Fibroblast of peridontal ligament (primary cell): ENCODE measurements around the gene SLC4A11.
"Not testable (repeated sequence)": the region's sequence is repeated elsewhere in the genome, so short reads cannot be mapped to it uniquely, and the experiment has no call there.

Experiments
- DNase-seq: peaks from one replicate; pipeline ENCODE4 v3.0.0-alpha.2; 2010; ENCODE audit errors: extremely low read depth

The SLC4A11 gene

GRCh38 chr20:3203315-3204123 is 35.5 kb downstream of the SLC4A11 start:
- DNase-seq = peak; percentile 24

GRCh38 chr20:3202965-3203314 is 36.0 kb downstream of the SLC4A11 start:
- DNase-seq = no peak

GRCh38 chr20:3199976-3200755 is 38.8 kb downstream of the SLC4A11 start:
- no peak for DNase-seq

- no peak for DNase-seq
These were observed 39.8 kb downstream of the SLC4A11 start for GRCh38 chr20:3199206-3199605.

- DNase-seq = no peak
These were observed 43.3 kb downstream of the SLC4A11 start for GRCh38 chr20:3195590-3196237.

- DNase-seq = no peak
These were observed 44.2 kb downstream of the SLC4A11 start for GRCh38 chr20:3194617-3195280.

GRCh38 chr20:3193806-3194616 is 45.0 kb downstream of the SLC4A11 start:
- DNase-seq = no peak

- no peak for DNase-seq
These were observed 46.6 kb downstream of the SLC4A11 start for GRCh38 chr20:3192226-3193015.

GRCh38 chr20:3190681-3191111 is 48.3 kb downstream of the SLC4A11 start:
- no peak for DNase-seq

- no peak for DNase-seq
These were observed 49.3 kb downstream of the SLC4A11 start for GRCh38 chr20:3189561-3190131.

GRCh38 chr20:3188823-3189413 is 50.1 kb downstream of the SLC4A11 start:
- DNase-seq = no peak

- DNase-seq = not testable (repeated sequence)
These were observed 51.1 kb downstream of the SLC4A11 start for GRCh38 chr20:3187861-3188260.

- no peak for DNase-seq
These were observed 54.9 kb downstream of the SLC4A11 start for GRCh38 chr20:3183896-3184612.

GRCh38 chr20:3182429-3182828 is 56.6 kb downstream of the SLC4A11 start:
- not testable (repeated sequence) for DNase-seq

GRCh38 chr20:3181270-3181669 is 57.7 kb downstream of the SLC4A11 start:
- DNase-seq = peak; percentile 5

- DNase-seq = no peak
These were observed 58.7 kb downstream of the SLC4A11 start for GRCh38 chr20:3180319-3180718.

- DNase-seq = no peak
These were observed 61.1 kb downstream of the SLC4A11 start for GRCh38 chr20:3177746-3178485.
